Activated CD4-positive, alpha-beta T cell treated with anti-CD3 and anti-CD28 coated beads, Interleukin-2, amount 50 U/mL, for 48 hours (primary cell): Measurements from ENCODE around the gene CACNB4.
"Not testable (repeated sequence)": the region's sequence is repeated elsewhere in the genome, so short reads cannot be mapped to it uniquely, and the experiment has no call there.

Source experiments
- DNase-seq, 2 experiments: peaks; one replicate each; pipeline ENCODE4 v3.0.0-alpha.2; 2020

Gene CACNB4

DNA sequence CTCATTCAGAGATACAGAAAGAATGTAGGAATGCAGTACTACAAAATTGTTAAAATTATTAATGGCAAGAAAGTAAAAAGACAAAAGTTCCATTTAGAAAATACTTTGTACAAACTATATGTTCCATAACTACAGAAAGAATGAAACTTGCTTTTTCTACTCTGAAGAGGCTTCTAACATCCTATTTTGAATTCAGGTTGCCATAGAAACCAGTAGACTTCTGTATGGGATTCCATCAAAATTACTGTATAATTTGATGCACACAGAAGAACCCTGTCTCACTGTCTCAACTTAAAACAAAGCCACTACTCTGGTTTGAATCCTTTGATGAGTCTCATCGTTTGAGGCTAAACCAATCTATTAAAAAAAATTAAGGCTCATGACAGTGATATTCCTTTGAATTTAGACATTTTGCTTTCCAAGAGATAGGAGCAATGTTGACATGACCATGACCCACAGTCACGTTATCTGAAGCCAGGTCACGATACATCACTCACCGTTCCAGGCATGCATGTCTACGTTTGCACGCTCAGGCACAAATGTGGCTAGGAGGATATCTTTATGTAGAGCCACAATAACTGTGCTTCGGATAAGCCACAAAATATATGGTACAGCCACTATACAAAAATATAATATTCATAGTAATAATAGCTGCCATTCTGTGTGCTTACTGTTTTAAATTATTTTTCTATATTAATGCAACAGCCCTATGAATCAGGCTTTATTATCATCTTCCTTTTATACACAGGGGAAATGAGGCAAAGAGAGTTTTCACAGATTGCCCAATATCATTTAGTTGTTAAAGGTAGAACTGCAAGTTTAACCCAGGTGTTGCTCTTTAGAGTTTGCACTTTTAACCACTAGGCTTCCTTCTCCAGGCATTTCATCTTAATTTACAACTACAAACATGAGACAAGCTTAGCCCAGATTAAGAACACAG is 82.4 kb downstream of the CACNB4 start:
- no peak for DNase-seq

DNA sequence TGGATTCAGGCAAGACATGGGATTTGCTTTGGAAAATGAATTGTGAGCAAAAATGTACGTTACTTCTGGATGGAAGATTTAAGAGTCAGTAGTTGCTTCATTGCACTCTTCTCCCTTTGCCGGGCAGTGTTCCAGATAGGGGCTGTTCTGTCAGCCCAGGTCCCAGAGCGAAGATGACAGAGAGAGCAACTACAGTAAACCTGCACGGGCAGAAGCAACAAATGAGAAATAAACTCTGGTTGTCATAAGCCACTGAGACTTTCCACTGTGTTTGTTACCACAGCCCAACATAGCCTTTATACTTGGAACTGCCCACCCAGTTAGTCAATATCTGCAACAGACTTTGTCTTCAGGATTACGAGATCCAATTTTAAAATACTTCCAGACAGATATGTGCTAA is 83.3 kb downstream of the CACNB4 start:
- no peak for DNase-seq

DNA sequence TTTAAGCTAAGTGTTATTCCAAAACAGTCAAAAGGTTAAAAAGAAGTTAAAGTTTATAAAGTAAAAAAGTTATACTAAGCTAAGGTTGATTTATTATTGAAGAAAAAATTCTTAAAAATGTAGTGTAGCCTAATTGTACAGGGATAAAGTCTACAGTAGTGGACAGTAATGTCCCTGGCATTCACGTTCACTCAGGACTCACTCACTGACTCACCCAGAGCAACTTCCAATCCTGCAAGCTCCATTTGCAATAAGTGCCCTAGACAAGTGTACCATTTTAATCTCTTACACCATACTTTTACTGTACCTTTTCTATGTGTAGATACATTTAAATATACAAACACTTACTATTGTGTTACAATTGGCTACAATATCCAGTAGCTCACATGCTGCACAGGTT is 86.1 kb downstream of the CACNB4 start:
- DNase-seq = no peak

DNA sequence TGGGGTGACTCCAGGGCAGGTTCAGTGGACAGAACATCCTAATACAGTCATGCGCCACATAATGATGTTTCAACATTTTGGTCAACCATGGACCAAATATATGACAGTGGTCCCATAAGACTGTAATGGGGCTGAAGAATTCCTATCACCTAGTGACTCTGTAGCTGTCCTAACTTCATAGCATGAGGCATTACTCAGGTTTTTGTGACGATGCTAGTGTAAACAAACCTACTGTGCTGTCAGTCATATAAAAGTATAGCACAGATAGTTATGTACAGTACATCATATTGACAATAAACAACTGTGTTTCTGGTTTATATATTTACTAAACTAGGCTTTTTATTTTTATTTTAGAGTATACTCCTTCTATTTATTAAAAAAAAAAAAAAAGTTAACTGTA is 87.1 kb downstream of the CACNB4 start:
- DNase-seq = no peak

DNA sequence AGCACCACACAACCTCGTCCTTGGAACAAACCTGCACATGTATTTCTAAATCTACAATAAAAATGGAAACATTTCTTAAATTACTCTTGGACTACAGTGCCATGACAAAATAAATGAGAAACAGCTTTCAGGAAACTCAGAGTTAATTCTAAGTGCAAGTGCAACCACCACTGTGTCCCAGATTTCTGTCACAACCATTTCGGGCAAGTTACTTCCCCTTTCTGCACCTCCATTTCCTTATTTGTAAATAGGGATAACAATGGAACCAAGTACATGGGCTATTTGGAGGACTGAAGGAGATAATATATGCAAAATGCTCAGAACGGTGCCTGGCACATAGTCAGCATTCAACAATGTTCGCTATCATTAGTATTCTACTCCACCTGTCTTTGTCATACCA is 93.2 kb downstream of the CACNB4 start:
- no peak for DNase-seq

DNA sequence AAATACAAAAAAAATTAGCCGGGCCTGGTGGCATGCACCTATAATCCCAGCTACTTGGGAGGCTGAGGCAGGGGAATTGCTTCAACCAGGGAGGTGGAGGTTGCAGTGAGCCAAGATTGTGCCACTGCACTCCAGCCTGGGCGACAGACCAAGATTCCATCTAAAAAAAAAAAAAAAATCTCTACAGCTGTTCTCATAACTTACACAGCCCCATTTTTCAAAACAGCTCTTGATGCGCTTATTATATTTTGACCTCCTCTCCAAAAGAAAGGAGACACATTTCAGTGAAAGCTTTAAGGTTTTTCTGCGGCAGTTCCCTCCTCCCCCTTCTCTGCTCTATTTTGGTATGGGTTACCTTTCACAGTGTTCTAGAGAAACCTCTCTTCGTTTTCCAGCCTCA is 95.6 kb downstream of the CACNB4 start:
- not testable (repeated sequence) for DNase-seq

DNA sequence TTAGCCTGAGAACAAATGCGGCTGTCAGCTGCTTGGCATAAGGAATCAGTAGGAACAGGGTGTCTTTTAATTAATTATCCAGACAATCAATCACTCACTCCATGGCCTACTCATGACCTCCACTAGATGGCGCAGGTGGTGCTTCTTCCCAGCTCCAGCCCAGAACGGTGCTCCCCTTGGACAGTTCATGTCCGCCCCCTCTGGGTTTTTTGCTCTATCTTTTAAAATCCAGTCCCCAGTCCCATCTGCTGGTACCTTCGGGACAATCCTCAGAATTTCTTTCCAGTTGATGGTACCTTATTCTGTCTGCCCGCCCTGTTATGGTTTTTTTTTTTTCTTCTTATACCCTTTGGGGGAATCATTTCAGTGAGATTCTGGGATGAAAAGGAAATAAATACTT is 99.8 kb downstream of the CACNB4 start:
- DNase-seq = peak; percentile 45 to 59

DNA sequence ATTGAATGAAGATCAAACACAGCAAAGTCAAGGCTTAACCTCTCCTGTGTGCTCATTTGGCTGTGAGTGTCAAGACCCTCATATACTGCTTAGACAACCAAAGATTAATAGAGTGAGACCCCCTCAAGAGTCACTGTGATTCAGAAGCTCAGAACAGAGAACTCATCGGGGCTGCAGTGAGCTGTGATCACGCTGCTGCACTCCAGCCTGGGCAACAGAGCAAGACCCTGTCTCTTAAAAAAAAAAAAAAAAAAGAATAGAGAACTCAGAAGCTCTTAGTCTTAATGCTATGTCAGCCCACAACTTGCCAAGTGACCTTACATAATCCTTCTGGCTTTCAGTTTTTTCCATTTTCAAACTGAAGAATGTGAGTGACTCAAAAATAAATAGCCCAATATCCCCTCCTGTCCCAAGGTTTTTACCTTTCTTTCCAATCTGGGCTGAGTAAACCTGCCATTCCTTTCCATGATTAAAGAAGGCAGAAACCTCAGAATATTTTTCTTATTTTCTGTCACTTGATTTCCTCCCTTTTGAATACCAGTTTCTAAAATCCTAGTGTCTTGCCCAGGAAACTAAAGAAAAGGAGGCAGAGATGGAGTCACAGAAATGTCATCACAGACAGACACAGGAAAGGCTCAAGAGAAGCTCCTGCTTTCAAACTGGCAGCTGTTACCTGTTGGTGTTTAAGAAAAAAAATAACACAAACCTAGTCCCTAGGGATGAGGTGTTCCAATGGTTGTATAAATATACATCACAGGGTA is 102.4 kb downstream of the CACNB4 start:
- DNase-seq = no peak

DNA sequence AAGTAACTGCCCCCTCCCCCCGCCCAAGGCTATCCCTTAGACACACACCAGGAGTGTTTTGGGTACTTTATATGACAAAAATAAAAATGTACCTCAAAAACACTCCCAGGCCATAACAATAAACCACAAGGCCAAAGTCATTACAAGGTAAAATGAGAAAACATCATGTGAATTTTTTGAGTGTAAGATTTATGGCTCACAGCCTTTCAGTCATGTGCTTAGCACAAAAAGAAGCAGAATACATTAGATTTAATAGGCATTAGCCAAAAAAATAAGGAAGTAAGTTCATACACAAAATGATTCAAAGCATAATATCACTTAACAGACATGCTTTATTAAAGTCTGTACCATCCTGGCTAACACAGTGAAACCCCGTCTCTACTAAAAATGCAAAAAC is 103.7 kb downstream of the CACNB4 start:
- no peak for DNase-seq

DNA sequence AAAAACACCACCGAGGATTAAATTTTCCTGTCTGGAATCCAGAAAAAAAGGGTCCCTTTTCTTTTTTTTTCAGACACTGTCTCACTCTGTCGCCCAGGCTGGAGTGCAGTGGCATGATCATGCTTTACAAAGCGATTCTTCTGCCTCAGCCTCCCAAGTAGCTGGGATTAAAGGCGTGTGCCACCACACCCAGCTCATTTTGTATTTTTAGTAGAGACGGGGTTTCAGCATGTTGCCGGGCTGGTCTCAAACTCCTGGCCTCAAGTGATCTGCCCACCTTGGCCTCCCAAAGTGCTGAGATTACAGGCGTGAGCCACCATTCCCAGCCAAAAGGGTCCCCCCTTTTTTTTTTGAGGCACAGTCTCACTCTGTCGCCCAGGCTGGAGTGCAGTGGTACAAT is 104.7 kb downstream of the CACNB4 start:
- DNase-seq = not testable (repeated sequence)

DNA sequence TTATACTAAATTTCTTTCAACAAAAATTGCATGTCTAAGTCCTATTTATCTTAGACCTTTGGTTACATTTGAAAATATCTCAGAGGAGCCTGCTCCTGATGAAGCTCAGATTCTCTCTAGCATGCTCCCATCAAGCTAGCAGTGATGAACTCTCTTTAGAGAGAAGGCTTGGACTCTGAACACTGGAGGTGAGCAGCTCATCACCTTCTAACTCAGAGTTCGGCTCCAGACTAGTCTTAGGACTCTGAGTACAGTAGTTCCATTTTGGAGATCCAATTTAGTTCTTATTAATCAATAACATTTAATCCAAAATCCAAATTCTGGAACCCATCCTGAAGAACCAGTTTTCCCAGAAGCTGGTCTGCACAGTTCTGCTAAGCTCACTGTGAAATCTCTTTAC is 107.8 kb downstream of the CACNB4 start:
- no peak for DNase-seq

DNA sequence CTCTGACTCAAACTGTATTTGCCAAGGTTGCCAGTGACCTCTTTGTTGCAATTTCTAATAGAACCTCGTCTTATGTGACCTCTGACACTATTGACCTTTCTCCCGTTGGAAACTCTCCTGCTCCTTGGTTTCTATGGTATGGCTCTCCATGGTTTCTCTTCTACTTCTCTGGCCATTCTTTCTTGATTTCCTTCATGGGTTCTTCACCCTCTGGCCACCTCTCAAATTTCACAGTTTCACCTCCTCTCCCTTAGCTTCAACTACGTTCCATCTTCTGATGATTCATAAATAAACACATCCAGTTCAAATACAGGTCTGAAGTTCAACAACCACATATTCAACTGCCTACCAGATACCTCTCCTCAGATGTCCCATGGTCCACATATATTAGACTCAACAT is 109.5 kb downstream of the CACNB4 start:
- no peak for DNase-seq

DNA sequence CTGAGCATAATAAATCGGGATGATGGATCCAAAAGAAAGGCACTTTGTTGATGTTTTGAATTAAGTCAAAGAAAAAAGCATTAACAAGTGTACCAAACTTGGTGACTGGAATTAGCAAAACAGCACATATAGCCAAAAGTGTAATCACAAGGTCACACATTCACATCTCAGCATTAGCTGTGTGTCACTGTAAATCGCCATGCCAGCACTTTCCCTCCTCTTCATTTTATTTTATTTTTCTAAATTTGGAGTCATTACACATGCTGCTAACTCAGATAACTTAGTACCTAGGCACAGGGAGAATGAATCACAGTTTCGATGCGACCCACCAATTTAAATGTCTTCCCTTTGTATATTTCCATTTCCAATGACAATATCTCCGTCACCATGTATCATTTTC is 111.4 kb downstream of the CACNB4 start:
- no peak for DNase-seq

DNA sequence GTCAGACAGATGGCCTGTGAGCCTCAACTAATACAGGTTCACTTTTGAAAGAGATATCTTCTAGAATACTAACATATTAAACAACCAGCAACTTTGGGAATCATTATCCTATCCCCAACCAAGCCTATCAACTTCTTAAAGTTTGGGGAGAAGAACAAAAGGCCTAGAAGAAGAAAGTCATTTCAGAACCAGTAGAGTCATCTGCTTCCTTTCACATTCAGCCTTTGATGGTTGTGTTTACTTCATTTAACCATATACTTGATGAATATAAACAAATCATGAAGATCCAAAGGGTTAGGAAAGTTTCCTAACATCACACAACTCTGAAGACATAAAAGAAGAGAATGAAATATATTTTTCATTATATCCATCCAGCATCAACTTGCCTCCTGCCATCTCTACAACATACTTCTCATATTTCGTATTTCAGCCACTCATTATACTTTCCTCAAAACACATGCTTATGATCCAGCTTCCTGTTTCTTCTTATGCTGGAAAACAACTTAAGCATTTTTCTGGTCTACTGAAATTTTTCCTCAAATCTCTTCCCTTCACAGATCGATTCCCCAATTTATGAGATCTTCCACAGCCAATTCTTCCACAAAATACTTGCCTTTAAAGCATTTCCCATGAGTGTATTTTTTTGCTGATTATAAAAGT is 114.3 kb downstream of the CACNB4 start:
- no peak for DNase-seq

DNA sequence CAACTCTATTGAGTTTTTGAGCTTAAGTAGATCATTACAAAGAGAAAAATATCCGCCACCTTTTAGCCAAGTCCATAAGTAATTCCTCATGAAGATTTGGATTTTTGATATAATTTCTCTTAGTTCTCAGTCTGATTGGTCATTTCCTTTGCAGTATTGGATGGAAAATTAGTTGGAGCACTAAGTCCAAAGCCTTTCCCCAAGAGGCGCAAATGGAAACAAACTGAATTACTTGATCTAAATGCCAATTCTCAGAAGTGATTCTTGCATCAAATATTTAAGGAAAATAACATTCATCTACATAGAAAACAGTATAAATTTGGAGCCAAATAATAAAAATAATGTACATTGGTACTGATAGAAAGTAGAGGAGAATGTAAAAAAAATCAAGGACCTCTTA is 115.6 kb downstream of the CACNB4 start:
- no peak for DNase-seq

DNA sequence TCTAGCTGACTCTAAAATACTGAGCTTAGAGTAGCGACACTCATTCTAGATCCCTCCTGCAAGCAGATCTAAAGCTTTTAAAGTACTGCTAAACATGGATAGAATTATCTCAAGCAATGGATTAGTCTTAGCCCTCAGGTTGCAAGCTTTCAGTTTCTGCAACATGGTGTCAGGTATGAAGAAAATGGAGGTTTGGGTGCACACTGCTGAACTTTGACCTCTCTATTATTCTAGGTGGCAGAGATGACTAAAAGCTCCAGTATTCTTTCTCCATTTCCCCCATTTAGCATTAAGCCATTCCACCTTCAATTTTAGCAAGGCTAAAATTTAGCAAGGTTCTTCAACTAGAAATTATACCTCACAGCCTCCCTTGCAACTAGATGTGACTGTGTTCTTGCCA is 117.0 kb downstream of the CACNB4 start:
- no peak for DNase-seq

DNA sequence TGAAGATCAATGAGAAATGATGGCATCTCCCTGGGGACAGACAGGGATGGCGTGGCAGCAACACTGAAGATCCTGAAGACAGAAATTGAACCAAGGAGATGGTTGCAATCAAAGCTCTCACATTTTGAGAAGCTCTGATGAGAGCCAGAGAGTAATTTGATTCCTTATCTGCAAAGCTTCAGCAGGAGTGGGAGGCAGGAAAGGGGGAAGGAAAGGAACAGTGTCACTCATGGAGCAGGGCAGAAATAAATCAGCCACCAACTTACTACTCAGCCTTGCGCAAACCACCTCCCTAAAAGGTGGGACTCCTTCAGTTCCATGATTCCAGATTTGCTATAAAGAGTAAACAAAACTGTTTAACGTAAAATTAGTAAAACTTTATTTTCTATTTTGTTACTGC is 119.2 kb downstream of the CACNB4 start:
- DNase-seq = no peak

DNA sequence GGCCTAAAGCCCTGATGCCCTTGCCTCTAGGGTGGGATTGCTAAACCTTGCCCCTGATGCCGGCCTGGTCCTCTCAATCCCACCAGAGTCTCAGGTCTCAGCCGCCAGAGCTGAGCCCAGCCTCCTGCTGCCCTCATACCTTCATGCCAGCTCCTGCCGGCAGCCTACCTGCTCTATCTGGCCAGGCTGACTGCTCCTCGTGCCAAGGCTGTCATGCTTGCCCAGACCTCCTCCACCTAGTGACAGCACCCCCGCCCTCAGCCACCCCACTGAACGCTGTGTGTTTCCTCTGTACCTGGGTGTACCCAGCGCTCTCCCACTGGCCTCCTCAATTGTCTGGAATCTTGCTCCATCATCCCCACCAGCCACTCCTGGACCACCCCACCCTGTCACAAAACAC is 120.1 kb downstream of the CACNB4 start:
- no peak for DNase-seq

DNA sequence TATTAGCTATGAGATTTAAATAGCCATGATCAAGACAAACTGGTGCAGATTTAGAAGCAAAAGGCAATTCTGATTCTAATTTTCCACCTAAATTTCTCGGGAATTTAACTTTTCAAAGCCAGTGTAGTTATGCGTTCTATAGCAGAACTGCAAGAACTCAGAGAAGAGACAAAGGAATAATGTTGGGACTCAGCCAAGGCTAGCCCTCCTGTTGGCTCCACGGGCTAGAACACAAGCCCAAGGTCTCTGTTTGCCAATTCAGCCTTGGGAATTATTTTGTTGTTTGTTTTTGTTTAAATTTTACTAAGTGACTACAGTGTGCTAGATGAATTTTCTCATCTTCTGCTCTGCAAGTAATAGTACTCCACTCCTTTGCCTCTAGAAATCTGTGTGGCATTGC is 121.2 kb downstream of the CACNB4 start:
- DNase-seq = no peak

DNA sequence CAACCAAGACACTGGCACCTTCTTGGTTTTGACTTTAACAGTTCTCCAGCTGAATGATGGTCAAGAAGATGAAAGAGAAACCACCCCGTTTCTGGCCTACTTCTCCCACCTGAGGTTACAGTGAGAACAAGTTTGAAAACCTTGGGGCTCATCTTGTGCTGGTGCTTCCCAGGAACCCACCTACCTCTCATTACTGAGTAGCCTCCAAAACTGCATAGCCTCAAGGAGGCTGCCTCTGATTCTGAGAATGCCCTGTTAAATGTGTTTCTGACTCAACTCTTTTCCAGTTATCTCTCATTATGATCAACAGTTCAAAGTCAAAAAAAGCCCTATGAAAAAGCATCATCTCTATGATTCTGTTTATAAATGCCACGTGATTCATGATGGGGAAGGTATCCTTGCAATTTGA is 121.9 kb downstream of the CACNB4 start:
- peak; percentile 10 to 21 for DNase-seq

DNA sequence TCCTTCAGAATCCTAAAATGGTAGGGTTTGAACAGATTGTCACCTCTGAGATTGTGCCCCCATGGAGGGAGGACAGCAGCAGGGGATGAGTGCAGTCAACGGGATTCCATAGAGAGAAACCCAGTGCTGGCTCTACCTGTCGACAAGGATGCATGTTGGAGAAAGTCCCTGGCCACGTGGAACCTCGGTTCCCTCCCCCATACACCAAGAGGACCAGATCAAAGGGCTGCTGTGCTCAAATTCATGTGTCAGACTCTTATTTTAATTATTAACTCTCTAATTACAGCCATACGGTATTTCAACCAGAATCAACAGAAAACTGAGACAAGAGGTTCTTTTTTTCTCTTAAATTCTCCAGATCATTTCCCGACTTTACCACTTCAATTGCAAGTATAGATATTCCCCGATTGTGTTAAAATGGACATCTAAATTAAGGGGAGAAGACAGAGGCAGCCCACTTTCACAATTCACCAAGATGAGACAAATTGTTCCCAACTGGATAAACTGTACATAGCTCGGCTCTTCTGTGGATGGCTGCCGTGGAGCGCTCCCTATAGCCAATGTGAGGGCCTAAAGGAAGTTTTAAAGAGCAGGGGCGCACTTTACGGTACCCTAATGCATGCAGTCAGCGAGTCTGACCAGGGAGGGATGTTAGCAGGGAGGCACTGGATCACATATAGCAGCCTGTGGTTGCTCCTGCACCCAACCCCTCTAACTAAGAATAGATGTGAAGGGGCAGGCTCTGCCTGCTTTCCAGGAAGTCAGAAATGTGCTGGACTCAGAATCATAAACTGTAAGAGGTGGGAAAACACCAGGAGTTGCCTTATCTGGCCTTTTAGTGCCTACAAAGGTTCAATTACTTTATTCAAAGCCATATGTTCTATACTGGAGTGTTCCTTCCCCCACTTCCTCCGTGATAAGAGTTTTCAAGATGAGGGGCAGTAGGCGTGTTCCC is 123.1 kb downstream of the CACNB4 start:
- DNase-seq = no peak

DNA sequence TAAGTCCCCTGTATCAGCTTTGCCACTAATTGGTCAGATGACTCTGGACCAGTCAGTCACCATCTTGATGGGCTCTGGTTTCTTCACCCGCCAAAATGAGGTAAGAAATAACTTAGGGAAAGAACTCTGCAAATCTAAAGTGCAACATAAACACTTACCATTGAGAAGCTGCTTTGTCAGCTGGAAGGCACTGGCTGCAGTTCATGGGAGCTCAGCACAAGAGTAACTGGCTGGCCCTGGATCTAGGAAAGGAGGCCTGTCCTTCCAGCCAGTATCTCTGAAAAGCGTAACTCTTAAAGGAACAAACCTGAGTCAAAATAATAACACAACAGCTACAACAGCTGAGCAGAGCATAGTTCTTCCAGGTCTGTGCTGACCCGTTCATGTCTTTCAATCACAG is 123.9 kb downstream of the CACNB4 start:
- DNase-seq = no peak

DNA sequence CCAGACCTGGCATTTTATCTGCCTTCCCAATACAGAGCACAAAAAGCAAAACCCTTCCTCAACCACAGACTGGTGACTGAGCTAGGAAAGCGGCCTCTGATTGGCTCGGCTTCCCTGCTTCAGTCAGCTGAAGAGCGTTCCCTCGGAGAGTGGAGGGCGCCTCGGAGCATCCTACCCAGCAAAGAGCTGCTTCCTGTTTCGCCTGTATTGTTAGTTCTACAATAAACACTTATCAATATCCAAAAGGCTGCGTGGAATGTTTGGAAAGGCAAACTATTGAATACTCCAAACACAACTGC is 125.0 kb downstream of the CACNB4 start:
- no peak for DNase-seq
